GM18861 (cell line): ENCODE measurements around the gene MAGI2.

ENCODE experiments used
- ATAC-seq: cut with Tn5 transposase; IDR thresholded peaks from one replicate; pipeline ENCODE4 v1.9.1; 2021; ENCODE audit not compliant: unreplicated experiment

MAGI2 gene

DNA sequence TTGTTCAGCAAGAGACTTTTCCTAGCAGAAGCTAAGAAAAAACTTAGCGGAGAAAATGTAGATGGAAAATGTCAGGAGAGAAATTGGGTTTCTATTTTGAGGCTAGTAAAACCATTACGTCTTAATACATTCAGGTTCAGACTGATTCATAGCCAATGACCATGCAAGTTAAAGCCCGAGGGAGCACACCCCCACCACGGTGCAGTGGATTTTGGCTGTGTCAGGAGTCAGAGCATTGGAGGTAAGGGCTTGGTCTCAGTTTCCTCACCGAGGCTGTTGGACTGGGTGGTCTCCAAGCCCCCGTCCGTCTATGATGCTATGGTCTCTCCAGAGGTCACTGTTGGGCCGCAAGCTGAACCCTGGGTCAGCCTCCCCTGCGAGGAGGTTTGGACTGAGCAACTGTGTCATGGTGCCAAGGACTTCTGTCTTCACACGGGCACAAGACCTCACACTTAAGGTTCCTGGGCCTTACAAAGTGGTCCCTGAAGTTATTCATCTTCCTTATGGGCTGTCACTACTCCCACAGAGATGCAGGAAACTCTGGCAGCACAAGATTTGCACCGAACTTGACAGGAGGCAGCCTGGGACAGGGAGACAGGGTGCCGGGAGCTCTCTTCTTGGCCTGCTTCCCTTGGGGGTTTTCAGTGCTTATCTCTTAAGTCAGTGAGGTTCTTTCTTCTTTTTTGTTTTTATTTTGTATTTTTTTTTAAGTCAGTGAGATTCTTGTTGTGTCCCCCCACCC is 1468.1 kb downstream of the MAGI2 start:
- ATAC-seq: no peak

DNA sequence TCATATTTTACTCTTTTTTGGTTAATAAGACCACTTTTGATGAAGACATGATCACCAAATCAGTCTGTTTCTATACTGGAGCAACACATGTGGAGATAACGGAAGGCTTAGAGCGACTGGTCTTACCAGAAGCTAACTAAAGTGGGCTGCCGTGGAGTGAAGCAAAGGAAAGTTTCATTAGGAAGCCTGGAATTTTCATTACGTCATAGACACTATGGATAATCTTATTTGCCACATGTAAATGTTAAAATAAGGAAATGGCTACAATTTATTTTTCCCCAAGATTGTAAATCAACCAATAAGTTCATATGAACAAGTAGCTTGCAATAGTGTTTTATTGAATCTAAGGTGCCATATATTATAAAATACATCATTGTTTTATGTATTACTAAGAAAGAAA is 1469.5 kb downstream of the MAGI2 start:
- no peak for ATAC-seq

DNA sequence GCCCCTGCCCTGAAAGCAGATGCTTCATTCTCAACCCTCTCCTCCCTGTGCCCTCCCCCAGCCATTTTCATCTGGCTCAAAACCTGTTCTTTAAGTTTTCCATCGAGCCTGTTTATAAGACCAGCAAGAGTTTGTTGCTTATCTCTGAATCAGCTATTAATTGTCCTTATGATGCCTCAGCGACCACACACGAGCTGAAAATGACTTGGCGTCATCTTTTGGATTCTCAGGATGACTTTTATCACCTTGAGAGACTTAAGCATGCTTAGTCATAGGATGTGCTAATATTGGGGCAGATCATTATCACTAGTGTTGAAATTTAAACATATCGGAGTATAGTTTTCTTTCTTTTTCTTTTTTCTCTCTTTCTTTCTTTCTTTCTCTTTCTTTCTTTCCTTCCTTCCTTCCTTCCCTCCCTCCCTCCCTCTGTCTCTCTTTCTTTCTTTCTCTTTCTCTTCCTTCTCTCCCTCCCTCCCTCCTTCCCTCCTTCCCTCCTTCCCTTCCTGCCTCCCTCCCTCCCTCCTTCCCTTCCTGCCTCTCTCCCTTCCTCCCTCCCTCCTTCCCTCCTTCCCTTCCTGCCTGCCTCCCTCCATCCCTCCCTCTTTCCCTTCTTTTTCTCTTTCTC is 1470.4 kb downstream of the MAGI2 start:
- ATAC-seq: no peak

GRCh38 chr7:77980087-77980713 is 1473.3 kb downstream of the MAGI2 start:
- ATAC-seq: no peak

DNA sequence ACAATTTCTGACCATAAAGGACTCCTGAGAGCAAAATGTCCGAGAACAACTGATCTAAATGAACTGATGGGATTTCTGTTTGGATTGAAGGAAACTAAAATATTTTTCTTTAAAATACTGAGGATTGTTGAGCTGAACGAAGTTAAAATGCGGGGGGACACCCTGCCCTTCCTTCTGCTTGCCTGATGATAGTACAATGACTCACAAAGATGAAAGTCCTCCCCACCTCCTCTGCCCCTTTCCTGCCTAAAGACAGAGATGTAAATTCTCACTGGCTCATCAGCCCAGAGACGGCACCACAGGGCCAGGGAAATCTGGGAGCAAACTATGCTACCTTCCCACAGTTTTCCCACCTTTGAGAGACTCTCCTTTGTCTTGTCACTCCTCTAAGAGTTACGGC is 1474.2 kb downstream of the MAGI2 start:
- no peak for ATAC-seq

DNA sequence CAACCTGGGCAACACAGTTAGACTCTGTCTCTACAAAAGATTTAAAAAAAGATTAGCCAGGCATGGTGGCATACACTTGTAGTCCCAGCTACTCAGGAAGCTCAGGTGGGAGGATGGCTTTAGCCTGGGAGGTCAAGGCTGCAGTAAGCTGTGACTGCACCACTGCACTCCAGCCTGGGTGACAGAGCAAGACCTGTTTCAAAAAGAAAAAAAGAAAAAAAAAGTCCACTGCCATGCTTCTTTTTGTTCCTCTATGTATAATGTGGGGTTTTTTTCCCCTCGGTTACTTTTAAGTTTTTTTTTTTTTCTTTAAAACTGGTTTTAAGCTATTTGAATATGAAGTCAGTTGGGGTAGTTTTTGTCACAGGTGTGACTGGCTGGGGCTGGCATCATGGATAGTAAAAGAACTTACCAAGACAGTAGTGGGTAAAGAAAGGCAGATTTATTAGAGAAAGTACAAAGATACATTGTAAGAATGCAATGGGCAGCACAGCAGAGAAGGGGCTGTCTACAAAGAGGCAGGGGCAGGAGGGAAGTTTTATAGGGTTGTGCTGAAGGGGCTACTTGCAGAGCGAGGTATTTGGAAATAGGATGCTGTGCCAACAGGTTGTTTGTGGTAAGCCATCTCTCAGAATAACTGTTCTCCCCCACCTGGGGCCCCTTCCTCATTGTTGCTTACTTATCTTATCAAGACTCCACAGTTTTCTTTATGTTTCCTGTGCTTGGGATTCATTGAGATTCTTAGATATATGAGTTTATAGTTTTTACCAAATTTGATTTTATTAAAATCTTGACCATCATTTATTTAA is 1477.6 kb downstream of the MAGI2 start:
- ATAC-seq: no peak

- ATAC-seq: no peak
These were observed 1481.7 kb downstream of the MAGI2 start for GRCh38 chr7:77971726-77972125.

DNA sequence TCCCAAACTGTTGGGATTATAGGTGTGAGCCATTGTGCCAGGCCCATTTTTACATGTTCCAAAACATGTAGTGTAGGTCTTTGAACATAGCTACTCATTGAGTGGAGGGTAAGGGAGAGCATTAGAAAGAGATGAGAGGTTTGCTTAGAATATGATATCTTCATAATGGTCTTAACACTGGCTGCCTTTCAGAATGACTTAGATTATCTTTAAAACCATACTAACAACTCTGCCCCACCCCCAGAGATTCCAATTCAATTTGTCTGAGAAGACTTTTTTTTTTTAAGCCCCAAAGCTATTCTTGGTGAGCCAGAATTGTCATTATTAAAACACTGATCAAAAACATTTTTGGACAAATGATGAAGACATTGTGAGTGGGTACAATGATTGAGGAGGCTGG is 1486.0 kb downstream of the MAGI2 start:
- ATAC-seq: no peak
